ENCODE measurements around the gene CDCA4. TPM values are rescaled to one million over a fixed set of nuclear protein-coding genes. Genes with fewer than 3 reads are reported as not detected.
A peak's percentile ranks its signal among the peaks of the same experiment; 100 is the strongest.

The CDCA4 gene
- total and polyA plus RNA-seq, 10 of the 15 experiments (the other 5 are each of a cell fraction or from before 2014, with no cell fraction given), result 10.4 to 64.0 (median 52.1) TPM

- H3K9ac ChIP-seq (ENCODE audit: control insufficient read depth, insufficient read depth, low read length), result no peak overlapping the region
- WGBS (ENCODE audit: insufficient coverage, insufficient replicate concordance, low lambda C conversion rate, missing lambda C conversion rate), result 67% methylated on average over 6 of the region's 6 CpGs
- 0 out of 2 replicates have a peak, but pooled peaks have one; percentile 1 for TF ChIP-seq POLR2AphosphoS5 (IDR thresholded peaks at IDR 0.05; ENCODE audit: low read length)
- no peak for TF ChIP-seq CUX1 (IDR thresholded peaks at IDR 0.05; ENCODE audit: insufficient replicate concordance, low read depth, low read length)
- SMC1A ChIA-PET (ENCODE audit: uncharacterized antibody, unreplicated experiment), result interaction anchor here (1.2 to 1.6 kb wide), 3 partner anchors 10 to 29 kb away, joined by 3 to 6 read pairs (median 4); no protein-coding TSS in a partner anchor
- ATAC-seq (no peak), FAIRE-seq (peak; percentile 7), DNase-seq (ENCODE audit: low read depth, low spot score) (no peak)
- intact Hi-C loops (cut with micrococcal nuclease; ENCODE audit: unreplicated experiment), result no loop called here
- peaks cover 8% of the 10 kb centered on the region for H4K20me1 ChIP-seq (ENCODE audit: control insufficient read depth, insufficient read depth)
- RAD21 ChIA-PET (ENCODE audit: unreplicated experiment), result interaction anchor here (0.9 kb wide), 1 partner anchor 11 kb away, joined by 3 read pairs; no protein-coding TSS in a partner anchor
- H3K79me2 ChIP-seq (ENCODE audit: control insufficient read depth, insufficient read depth, low read length), result peaks cover 14% of the 10 kb centered on the region
- no peak overlapping the region for H3K4me3 ChIP-seq
- H3K9me3 ChIP-seq (replicated peaks; ENCODE audit: control insufficient read depth, insufficient read depth, low read length), result no peaks in the 10 kb centered on the region
- CTCF ChIA-PET, result interaction anchor here (1.0 to 1.5 kb wide), 3 partner anchors 33 to 78 kb away, joined by 4 to 5 read pairs (median 4); no protein-coding TSS in a partner anchor
- H3K27ac ChIP-seq (ENCODE audit: control insufficient read depth, insufficient read depth), result no peak overlapping the region
- no peak overlapping the region for H2AFZ ChIP-seq (ENCODE audit: control insufficient read depth, low read depth, low read length)
- POLR2A ChIA-PET, result interaction anchor here (0.7 kb wide), 1 partner anchor 125 kb away, joined by 6 read pairs; no protein-coding TSS in a partner anchor
- peaks cover 42 to 49% of the 10 kb centered on the region in 2 experiments for H3K36me3 ChIP-seq (ENCODE audit: control insufficient read depth in 2 of 2, insufficient read depth in 2 of 2, low read length in 1 of 2)
- H3K4me2 ChIP-seq (ENCODE audit: control insufficient read depth, insufficient read depth), result no peak overlapping the region
- in situ Hi-C loops (cut with MboI), result no loop called here
- BruUV-seq (replicated peaks), result no TSS peak
- no peaks in the 10 kb centered on the region for H3K27me3 ChIP-seq (replicated peaks in 1 of 2; ENCODE audit: control insufficient read depth in 2 of 2, insufficient read depth in 2 of 2, low read length in 1 of 2)
- H3K4me1 ChIP-seq (ENCODE audit: control insufficient read depth, insufficient read depth, low read length), result no peaks in the 10 kb centered on the region
Measured at GRCh38 chr14:105053421-105053820, 32.5 kb upstream of the CDCA4 start.

Measured in GM12878 (cell line).